K562 (cell line): ENCODE results near the gene ACSM5. TPM values are rescaled to one million over a fixed set of nuclear protein-coding genes. Genes with fewer than 3 reads are reported as not detected.
"Not testable (repeated sequence)": the region's sequence is repeated elsewhere in the genome, so short reads cannot be mapped to it uniquely, and the experiment has no call there.

Source experiments
- ATAC-seq: fragments of 200-7000 bp; cut with Tn5 transposase; 3 replicates; pipeline ENCODE4 v1.9.1; 2020; ENCODE audit warnings: moderate library complexity
- BruUV-seq: library from RNA; stranded (reverse); fragments of 400-500 nt; replicated peaks from 2 replicates; lab custom pipeline; 2021; lab: Mats Ljungman, UMichigan
- CTCF ChIA-PET: fragments of 300-600 bp; formaldehyde crosslinking; extraction: SDS; loops from one replicate; lab custom pipeline; 2021; ENCODE audit warnings: low intra/inter-chr PET ratio; lab: Yijun Ruan, JAX
- POLR2A ChIA-PET: fragments of 300-600, 350-650 bp; sonication (Branson Sonifier 250); formaldehyde crosslinking; extraction: SDS; loops from one replicate; lab custom pipeline; 2021; ENCODE audit warnings: antibody characterized with exemption, inconsistent platforms; lab: Yijun Ruan, JAX
- DNase-seq, 4 experiments: peaks; one replicate each; pipeline versions ENCODE4 v3.0.0 to v3.0.0-alpha.2; 2011 to 2018; ENCODE audit warnings: low spot score in 3 of 4, mixed read lengths in 3 of 4; ENCODE audit errors: extremely low read depth in 1 of 4
- FAIRE-seq: peaks from 2 replicates; lab custom pipeline; 2011; peaks lifted over from hg19 to GRCh38; lab: Jason Lieb, UNC
- H2AFZ ChIP-seq: 2 replicates; pipeline ENCODE4 v1.6.0; 2011; ENCODE audit warnings: low read depth, low read length, control low read depth, inconsistent platforms
- H3K27ac ChIP-seq: fragments of 200-600 bp; 3 replicates; pipeline ENCODE4 v1.8.0; 2011; ENCODE audit warnings: low read depth, mild to moderate bottlenecking, control low read depth, inconsistent platforms, low read length, moderate library complexity, mixed read lengths; ENCODE audit errors: extremely low read depth
- H3K27me3 ChIP-seq, 2 experiments: fragments of 300-600 bp in 1 of 2; 2 replicates in 1 of 2; 3 replicates in 1 of 2; pipeline versions ENCODE4 v1.6.0 to v1.8.0; 2011; ENCODE audit warnings: inconsistent platforms in 2 of 2, low read length in 2 of 2, mild to moderate bottlenecking in 1 of 2, mixed read lengths in 1 of 2, moderate library complexity in 1 of 2; ENCODE audit not compliant: control insufficient read depth in 2 of 2, insufficient read depth in 2 of 2
- H3K36me3 ChIP-seq: fragments of 300-600 bp; 3 replicates; pipeline ENCODE4 v1.8.0; 2011; ENCODE audit warnings: mild to moderate bottlenecking, low read length, inconsistent platforms; ENCODE audit not compliant: control insufficient read depth, insufficient read depth
- H3K4me1 ChIP-seq, 2 experiments: fragments of 200-600 bp in 1 of 2; replicated peaks in 1 of 2; 2 replicates in 1 of 2; 3 replicates in 1 of 2; pipeline versions ENCODE4 v1.5.1 to v1.8.0; 2011; ENCODE audit warnings: inconsistent platforms in 2 of 2, low read length in 2 of 2, mild to moderate bottlenecking in 1 of 2, mixed read lengths in 1 of 2, moderate library complexity in 1 of 2; ENCODE audit not compliant: control insufficient read depth in 2 of 2, insufficient read depth in 2 of 2
- H3K4me2 ChIP-seq: 2 replicates; pipeline ENCODE4 v1.6.1; 2011; ENCODE audit warnings: low read length, control low read depth, inconsistent platforms, mixed read lengths; ENCODE audit not compliant: insufficient read depth
- H3K4me3 ChIP-seq: fragments of 200-600 bp; sonication (generic), shearing (Covaris generic); 2 replicates; pipeline ENCODE4 v1.5.1; 2016; ENCODE audit warnings: control low read depth, inconsistent platforms
- H3K79me2 ChIP-seq: fragments of 200-600 bp; 3 replicates; pipeline ENCODE4 v1.8.0; 2011; ENCODE audit warnings: low read length, inconsistent platforms; ENCODE audit not compliant: control insufficient read depth, insufficient read depth
- H3K9ac ChIP-seq, 2 experiments: 2 replicates each; pipeline versions ENCODE4 v1.6.0 to v1.6.1; 2011; ENCODE audit warnings: low read depth in 2 of 2, low read length in 2 of 2, control low read depth in 1 of 2, inconsistent platforms in 1 of 2, mild to moderate bottlenecking in 1 of 2, mixed read lengths in 1 of 2; ENCODE audit not compliant: insufficient read depth in 1 of 2
- H3K9me1 ChIP-seq: one replicate; pipeline ENCODE4 v1.6.0; 2011; ENCODE audit warnings: inconsistent platforms, mild to moderate bottlenecking, low read length, moderate library complexity; ENCODE audit not compliant: control insufficient read depth, insufficient read depth
- H3K9me3 ChIP-seq: replicated peaks from 2 replicates; pipeline ENCODE4 v1.5.1; 2011; ENCODE audit warnings: low read depth, low read length, inconsistent platforms; ENCODE audit not compliant: control insufficient read depth, insufficient read depth
- H4K20me1 ChIP-seq: replicated peaks from 2 replicates; pipeline ENCODE4 v1.6.1; 2011; ENCODE audit warnings: low read length, inconsistent platforms, mixed read lengths; ENCODE audit not compliant: control insufficient read depth, insufficient read depth
- MTA2 ChIP-seq: fragments of 450-650 bp; IDR thresholded peaks from 2 replicates; pipeline ENCODE4 v1.6.1; 2016; ENCODE audit warnings: low read depth
- PRPF4 ChIP-seq: fragments of 200-400 bp; formaldehyde crosslinking; IDR thresholded peaks from one replicate; pipeline ENCODE4 v1.6.1; 2017; ENCODE audit warnings: low read length, low read depth, mild to moderate bottlenecking; ENCODE audit not compliant: insufficient read depth, poor library complexity, severe bottlenecking
- WGBS: fragments of 100-300 bp; shearing (Covaris generic); methylation state at CpG from one replicate; pipeline ENCODE4 v1.1.6; 2016; ENCODE audit warnings: low coverage, mixed read lengths; ENCODE audit not compliant: insufficient coverage; ENCODE audit errors: missing lambda C conversion rate; 5-methylcytosine and 5-hydroxymethylcytosine counted together
- in situ Hi-C: fragments of 300-500 bp; cut with MboI; formaldehyde crosslinking; loops from 4 replicates; pipeline ENCODE4 v1.15.0; 2018; ENCODE audit warnings: inconsistent platforms, mixed read lengths
- intact Hi-C: fragments of 100-400 bp; cut with micrococcal nuclease; formaldehyde crosslinking; loops from 2 replicates; pipeline ENCODE4 v1.14.2; 2022
- polyA plus RNA-seq, 8 experiments: library from polyadenylated mRNA; depleted of rRNA in 4 of 8; stranded (reverse) in 5 of 8; unstranded in 3 of 8; fragments of >200 nt; fragmentation: Nextera tagmentation in 2 of 8; fragmentation: Illumina TruSeq in 1 of 8; extraction: Ambion mirVana in 2 of 8; extraction: Trizol in 1 of 8; gene quantifications; 2 replicates each; pipeline versions ENCODE4 v1.2.1 to v1.2.3, GENCODE V29; 2011 to 2014; ENCODE audit warnings: inconsistent platforms in 1 of 8, missing spikeins in 1 of 8
- total RNA-seq, 7 experiments: library from RNA; depleted of rRNA in 6 of 7; stranded (reverse); fragments of >200 nt in 6 of 7; fragmentation: Illumina TruSeq in 2 of 7; extraction: Trizol in 2 of 7; gene quantifications; 2 replicates each; pipeline versions ENCODE4 v1.2.1 to v1.2.3, GENCODE V29; 2011 to 2021; ENCODE audit warnings: low replicate concordance in 1 of 7
- TF ChIP-seq, protein P1 (sequence below): sonication (generic); formaldehyde crosslinking; IDR thresholded peaks from 2 replicates; pipeline ENCODE4 v1.8.0; 2022; ENCODE audit warnings: mild to moderate bottlenecking, missing genetic modification reagents, borderline replicate concordance
- TF ChIP-seq, protein P2 (sequence below): fragments of 250-450 bp; sonication (Bioruptor Pico); IDR thresholded peaks from 2 replicates; pipeline ENCODE4 v1.5.0; 2021
- TF ChIP-seq, protein P3 (sequence below): fragments of 450-650 bp; IDR thresholded peaks from 2 replicates; pipeline ENCODE4 v1.6.1; 2018; ENCODE audit not compliant: partially characterized antibody

ACSM5 gene
- total and polyA plus RNA-seq, 9 of the 15 experiments (the other 6 are each of a cell fraction or from before 2014, with no cell fraction given): not detected

GRCh38 chr16:20430948-20431347 is 21.6 kb downstream of the ACSM5 start (continued):
- TF ChIP-seq, protein P1, sequence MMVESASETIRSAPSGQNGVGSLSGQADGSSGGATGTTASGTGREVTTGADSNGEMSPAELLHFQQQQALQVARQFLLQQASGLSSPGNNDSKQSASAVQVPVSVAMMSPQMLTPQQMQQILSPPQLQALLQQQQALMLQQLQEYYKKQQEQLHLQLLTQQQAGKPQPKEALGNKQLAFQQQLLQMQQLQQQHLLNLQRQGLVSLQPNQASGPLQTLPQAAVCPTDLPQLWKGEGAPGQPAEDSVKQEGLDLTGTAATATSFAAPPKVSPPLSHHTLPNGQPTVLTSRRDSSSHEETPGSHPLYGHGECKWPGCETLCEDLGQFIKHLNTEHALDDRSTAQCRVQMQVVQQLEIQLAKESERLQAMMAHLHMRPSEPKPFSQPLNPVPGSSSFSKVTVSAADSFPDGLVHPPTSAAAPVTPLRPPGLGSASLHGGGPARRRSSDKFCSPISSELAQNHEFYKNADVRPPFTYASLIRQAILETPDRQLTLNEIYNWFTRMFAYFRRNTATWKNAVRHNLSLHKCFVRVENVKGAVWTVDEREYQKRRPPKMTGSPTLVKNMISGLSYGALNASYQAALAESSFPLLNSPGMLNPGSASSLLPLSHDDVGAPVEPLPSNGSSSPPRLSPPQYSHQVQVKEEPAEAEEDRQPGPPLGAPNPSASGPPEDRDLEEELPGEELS (CRISPR knock-in tag): no peak
- TF ChIP-seq, protein P2, sequence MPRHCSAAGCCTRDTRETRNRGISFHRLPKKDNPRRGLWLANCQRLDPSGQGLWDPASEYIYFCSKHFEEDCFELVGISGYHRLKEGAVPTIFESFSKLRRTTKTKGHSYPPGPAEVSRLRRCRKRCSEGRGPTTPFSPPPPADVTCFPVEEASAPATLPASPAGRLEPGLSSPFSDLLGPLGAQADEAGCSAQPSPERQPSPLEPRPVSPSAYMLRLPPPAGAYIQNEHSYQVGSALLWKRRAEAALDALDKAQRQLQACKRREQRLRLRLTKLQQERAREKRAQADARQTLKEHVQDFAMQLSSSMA (CRISPR knock-in tag): no peak
- TF ChIP-seq, protein P3, sequence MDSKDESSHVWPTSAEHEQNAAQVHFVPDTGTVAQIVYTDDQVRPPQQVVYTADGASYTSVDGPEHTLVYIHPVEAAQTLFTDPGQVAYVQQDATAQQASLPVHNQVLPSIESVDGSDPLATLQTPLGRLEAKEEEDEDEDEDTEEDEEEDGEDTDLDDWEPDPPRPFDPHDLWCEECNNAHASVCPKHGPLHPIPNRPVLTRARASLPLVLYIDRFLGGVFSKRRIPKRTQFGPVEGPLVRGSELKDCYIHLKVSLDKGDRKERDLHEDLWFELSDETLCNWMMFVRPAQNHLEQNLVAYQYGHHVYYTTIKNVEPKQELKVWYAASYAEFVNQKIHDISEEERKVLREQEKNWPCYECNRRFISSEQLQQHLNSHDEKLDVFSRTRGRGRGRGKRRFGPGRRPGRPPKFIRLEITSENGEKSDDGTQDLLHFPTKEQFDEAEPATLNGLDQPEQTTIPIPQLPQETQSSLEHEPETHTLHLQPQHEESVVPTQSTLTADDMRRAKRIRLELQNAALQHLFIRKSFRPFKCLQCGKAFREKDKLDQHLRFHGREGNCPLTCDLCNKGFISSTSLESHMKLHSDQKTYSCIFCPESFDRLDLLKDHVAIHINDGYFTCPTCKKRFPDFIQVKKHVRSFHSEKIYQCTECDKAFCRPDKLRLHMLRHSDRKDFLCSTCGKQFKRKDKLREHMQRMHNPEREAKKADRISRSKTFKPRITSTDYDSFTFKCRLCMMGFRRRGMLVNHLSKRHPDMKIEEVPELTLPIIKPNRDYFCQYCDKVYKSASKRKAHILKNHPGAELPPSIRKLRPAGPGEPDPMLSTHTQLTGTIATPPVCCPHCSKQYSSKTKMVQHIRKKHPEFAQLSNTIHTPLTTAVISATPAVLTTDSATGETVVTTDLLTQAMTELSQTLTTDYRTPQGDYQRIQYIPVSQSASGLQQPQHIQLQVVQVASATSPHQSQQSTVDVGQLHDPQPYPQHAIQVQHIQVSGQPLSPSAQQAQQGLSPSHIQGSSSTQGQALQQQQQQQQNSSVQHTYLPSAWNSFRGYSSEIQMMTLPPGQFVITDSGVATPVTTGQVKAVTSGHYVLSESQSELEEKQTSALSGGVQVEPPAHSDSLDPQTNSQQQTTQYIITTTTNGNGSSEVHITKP: no peak
- TF ChIP-seq MTA2 (no peak), PRPF4 (no peak)

DNA sequence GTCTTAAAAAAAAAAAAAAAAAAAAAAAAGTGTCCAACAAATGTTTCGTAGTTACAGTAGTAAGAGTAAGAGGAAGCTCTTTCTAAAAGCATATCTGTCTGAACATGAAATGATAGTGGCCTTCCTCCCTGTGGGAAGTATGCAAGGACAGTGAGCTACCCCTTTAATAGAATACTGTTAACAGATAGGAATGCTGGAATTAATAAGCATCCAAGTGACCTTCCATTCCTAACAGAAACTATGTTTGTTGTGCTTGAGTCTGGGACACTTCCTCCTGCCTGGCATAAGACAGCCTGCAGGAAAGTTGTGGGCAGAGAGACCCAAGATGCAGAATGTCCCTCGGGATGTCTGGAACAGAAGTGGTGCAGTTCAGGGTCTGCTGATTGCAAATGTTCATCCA is 29.6 kb downstream of the ACSM5 start:
- no CpG with 5 or more reads among the region's 2 CpGs for WGBS
- BruUV-seq, H4K20me1 ChIP-seq, ATAC-seq, CTCF ChIA-PET, H3K79me2 ChIP-seq, H3K9me1 ChIP-seq, DNase-seq, H3K4me2 ChIP-seq, H3K27ac ChIP-seq, POLR2A ChIA-PET, H3K9ac ChIP-seq, FAIRE-seq, H3K9me3 ChIP-seq, H3K36me3 ChIP-seq, in situ Hi-C loops, H3K27me3 ChIP-seq, H3K4me1 ChIP-seq, H3K4me3 ChIP-seq, H2AFZ ChIP-seq, intact Hi-C loops: not testable (repeated sequence)

GRCh38 chr16:20439820-20440231 is 30.5 kb downstream of the ACSM5 start:
- H3K27me3 ChIP-seq, H3K9me3 ChIP-seq, H3K36me3 ChIP-seq, H3K79me2 ChIP-seq, POLR2A ChIA-PET, H3K4me1 ChIP-seq, ATAC-seq, CTCF ChIA-PET, H3K9me1 ChIP-seq, BruUV-seq, H3K9ac ChIP-seq, H3K4me2 ChIP-seq, intact Hi-C loops, DNase-seq, H4K20me1 ChIP-seq, H3K27ac ChIP-seq, FAIRE-seq, H3K4me3 ChIP-seq, H2AFZ ChIP-seq: not testable (repeated sequence)
- in situ Hi-C loops: loop anchor here (5.0 kb wide), 1 partner anchor 147 kb away; no protein-coding TSS in a partner anchor
- 0% methylated on average over 3 of the region's 3 CpGs for WGBS
